AG04450 (cell line): ENCODE results near the gene RPA1. TPM values are rescaled to one million over a fixed set of nuclear protein-coding genes. Genes with fewer than 3 reads are reported as not detected.
"Not testable (repeated sequence)": the region's sequence is repeated elsewhere in the genome, so short reads cannot be mapped to it uniquely, and the experiment has no call there.

Experiments used
- CTCF ChIA-PET: fragments of 300-600, 350-600 bp; formaldehyde crosslinking; extraction: SDS; loops from one replicate; lab custom pipeline; 2022; ENCODE audit warnings: antibody characterized with exemption, inconsistent platforms; lab: Charles Lee
- POLR2A ChIA-PET: fragments of 350-600 bp; formaldehyde crosslinking; extraction: SDS; loops from one replicate; lab custom pipeline; 2021; ENCODE audit warnings: antibody characterized with exemption, inconsistent platforms; lab: Yijun Ruan, JAX
- DNase-seq: peaks from one replicate; pipeline ENCODE4 v3.0.0-alpha.2; 2011; ENCODE audit warnings: low read depth, low spot score
- H3K27ac ChIP-seq: one replicate; pipeline ENCODE4 v1.5.1; 2012; ENCODE audit warnings: low read depth, low read length, control low read depth
- H3K27me3 ChIP-seq: one replicate; pipeline ENCODE4 v1.6.0; 2012; ENCODE audit warnings: low read length; ENCODE audit not compliant: control insufficient read depth, insufficient read depth
- H3K4me3 ChIP-seq: 2 replicates; pipeline ENCODE4 v1.5.1; 2011; ENCODE audit warnings: mild to moderate bottlenecking, low read depth, low read length, control low read depth
- H3K9me3 ChIP-seq: 2 replicates; pipeline ENCODE4 v1.5.1; 2012; ENCODE audit warnings: low read length; ENCODE audit not compliant: control insufficient read depth, insufficient read depth
- CTCF ChIP-seq: IDR thresholded peaks from 2 replicates; pipeline ENCODE4 v1.5.1; 2011; ENCODE audit warnings: low read depth, low read length, control low read depth, inconsistent platforms
- polyA plus RNA-seq: library from polyadenylated mRNA; depleted of rRNA; stranded (reverse); fragments of >200 nt; gene quantifications from 2 replicates; pipeline ENCODE4 v1.2.3, GENCODE V29; 2011

The RPA1 gene
- polyA plus RNA-seq, 1 experiment, result 56.4 TPM

GRCh38 chr17:1792495-1793446 lies 37.0 kb upstream of the RPA1 start:
- TF ChIP-seq CTCF, result no peak
- no peak overlapping the region for H3K4me3 ChIP-seq
- no peak for DNase-seq
- no peaks in the 10 kb centered on the region; the same call in 1 of the 2 replicates for H3K9me3 ChIP-seq
- peak overlapping the region; percentile 3 for H3K27ac ChIP-seq
- no peaks in the 10 kb centered on the region for H3K27me3 ChIP-seq
- ChIA-PET POLR2A (no interaction called here), CTCF (interaction anchor here (0.7 kb wide), 1 partner anchor 9 kb away, joined by 3 read pairs; no protein-coding TSS in a partner anchor)

GRCh38 chr17:1793447-1793806 lies 36.4 kb upstream of the RPA1 start:
- CTCF ChIA-PET, result no interaction called here
- Histone ChIP-seq H3K4me3 (no peak overlapping the region), H3K27me3 (no peaks in the 10 kb centered on the region), H3K9me3 (no peaks in the 10 kb centered on the region; the same call in 1 of the 2 replicates), H3K27ac (peak overlapping the region; percentile 3)
- TF ChIP-seq CTCF, result no peak
- POLR2A ChIA-PET, result no interaction called here
- no peak for DNase-seq

- no peak for TF ChIP-seq CTCF
- Histone ChIP-seq H3K27me3 (no peaks in the 10 kb centered on the region), H3K27ac (no peak overlapping the region), H3K4me3 (no peak overlapping the region), H3K9me3 (no peaks in the 10 kb centered on the region; the same call in 1 of the 2 replicates)
- ChIA-PET POLR2A (interaction anchor here (1.0 kb wide), 1 partner anchor 82 kb away, joined by 3 read pairs; no protein-coding TSS in a partner anchor), CTCF (interaction anchor here (1.8 kb wide), 1 partner anchor 76 kb away, joined by 6 read pairs; no protein-coding TSS in a partner anchor)
- no peak for DNase-seq
These were observed 33.0 kb upstream of the RPA1 start for GRCh38 chr17:1796800-1797199.

- CTCF ChIA-PET, result interaction anchor here (0.9 to 1.8 kb wide), 2 partner anchors 13 to 76 kb away, joined by 3 to 6 read pairs; no protein-coding TSS in a partner anchor
- TF ChIP-seq CTCF, result no peak
- no peaks in the 10 kb centered on the region; the same call in 1 of the 2 replicates for H3K9me3 ChIP-seq
- no peaks in the 10 kb centered on the region for H3K27me3 ChIP-seq
- POLR2A ChIA-PET, result interaction anchor here (1.0 kb wide), 1 partner anchor 83 kb away, joined by 3 read pairs; no protein-coding TSS in a partner anchor
- no peak overlapping the region for H3K27ac ChIP-seq
- no peak overlapping the region for H3K4me3 ChIP-seq
- DNase-seq, result no peak
These were observed 32.5 kb upstream of the RPA1 start for GRCh38 chr17:1797323-1797722.

GRCh38 chr17:1797846-1798245 lies 32.0 kb upstream of the RPA1 start:
- POLR2A ChIA-PET, H3K9me3 ChIP-seq, H3K27ac ChIP-seq, H3K27me3 ChIP-seq, DNase-seq, H3K4me3 ChIP-seq: not testable (repeated sequence)
- CTCF ChIA-PET, result interaction anchor here (0.9 to 1.8 kb wide), 2 partner anchors 12 to 77 kb away, joined by 3 to 6 read pairs; no protein-coding TSS in a partner anchor
